BJ (cell line): ENCODE results near the gene GNPDA1. TPM values are rescaled to one million over a fixed set of nuclear protein-coding genes. Genes with fewer than 3 reads are reported as not detected.

Experiments used
- CTCF ChIA-PET: fragments of 350-600 bp; formaldehyde crosslinking; extraction: SDS; loops from one replicate; lab custom pipeline; 2021; ENCODE audit warnings: antibody characterized with exemption, inconsistent platforms; lab: Yijun Ruan, JAX
- POLR2A ChIA-PET: fragments of 300-600 bp; sonication (Branson Sonifier 250); formaldehyde crosslinking; extraction: SDS; loops from one replicate; lab custom pipeline; 2021; ENCODE audit warnings: antibody characterized with exemption; lab: Charles Lee
- DNase-seq: peaks from one replicate; pipeline ENCODE4 v3.0.0-alpha.2; 2011; ENCODE audit warnings: low read depth
- H3K27me3 ChIP-seq: 2 replicates; pipeline ENCODE4 v1.6.0; 2011; ENCODE audit warnings: low read length; ENCODE audit not compliant: control insufficient read depth, insufficient read depth
- H3K36me3 ChIP-seq: 2 replicates; pipeline ENCODE4 v1.5.1; 2011; ENCODE audit warnings: low read length; ENCODE audit not compliant: control insufficient read depth, insufficient read depth
- H3K4me3 ChIP-seq: 2 replicates; pipeline ENCODE4 v1.5.1; 2011; ENCODE audit warnings: low read depth, mild to moderate bottlenecking, control low read depth, low read length
- CTCF ChIP-seq: IDR thresholded peaks from 2 replicates; pipeline ENCODE4 v1.5.1; 2011; ENCODE audit warnings: low read depth, mild to moderate bottlenecking, control low read depth, inconsistent platforms, low read length, moderate library complexity; ENCODE audit not compliant: insufficient read depth
- polyA plus RNA-seq: library from polyadenylated mRNA; depleted of rRNA; stranded (reverse); fragments of >200 nt; gene quantifications from 2 replicates; pipeline ENCODE4 v1.2.3, GENCODE V29; 2011

Gene GNPDA1
- polyA plus RNA-seq, 1 experiment: 12.5 TPM

DNA sequence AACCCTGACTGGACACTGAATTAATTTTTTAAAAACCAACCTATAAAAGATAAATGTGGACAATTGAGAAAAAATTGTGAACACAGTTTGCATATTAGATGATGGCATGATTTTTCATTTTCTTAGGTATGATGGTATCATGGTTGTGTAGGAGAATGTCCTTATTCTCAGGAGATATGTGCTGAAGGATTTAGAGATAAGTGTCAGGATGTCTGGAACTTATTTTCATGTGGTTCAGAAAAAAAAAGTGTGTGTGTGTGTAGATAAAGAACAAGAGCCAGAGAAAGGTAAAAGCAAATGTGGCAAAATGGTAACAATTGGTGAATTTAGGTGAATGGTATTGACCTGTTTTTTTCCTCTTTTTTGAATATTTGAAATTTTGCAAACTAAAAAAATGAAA lies 4.0 kb downstream of the GNPDA1 start:
- CTCF ChIA-PET: interaction anchor here (2.7 kb wide), 1 partner anchor 134 kb away, joined by 9 read pairs; no protein-coding TSS in a partner anchor
- peaks cover 10% of the 10 kb centered on the region for H3K36me3 ChIP-seq
- TF ChIP-seq CTCF: no peak
- DNase-seq: no peak
- H3K4me3 ChIP-seq: no peak overlapping the region
- H3K27me3 ChIP-seq: no peaks in the 10 kb centered on the region
- POLR2A ChIA-PET: no interaction called here

DNA sequence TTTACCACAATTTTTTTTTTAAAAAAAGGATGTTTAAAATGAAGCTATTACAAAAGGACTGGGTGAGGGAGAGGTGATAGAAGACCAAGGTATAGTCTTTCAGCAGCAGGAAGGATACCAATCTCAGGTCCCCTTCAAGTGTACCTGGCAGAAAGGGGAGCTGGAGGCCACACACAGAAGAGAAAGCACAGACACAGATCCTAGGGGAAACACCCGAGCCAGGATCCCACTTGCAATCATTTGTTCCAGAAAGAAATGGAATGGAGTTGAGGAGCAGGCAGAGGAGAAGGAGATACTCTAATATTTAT lies 5.6 kb downstream of the GNPDA1 start:
- ChIA-PET POLR2A (no interaction called here), CTCF (interaction anchor here (0.8 to 1.2 kb wide), 2 partner anchors 14 to 136 kb away, joined by 3 to 4 read pairs; no protein-coding TSS in a partner anchor)
- no peak overlapping the region for H3K4me3 ChIP-seq
- TF ChIP-seq CTCF: no peak
- H3K27me3 ChIP-seq: no peaks in the 10 kb centered on the region
- peaks cover 14% of the 10 kb centered on the region for H3K36me3 ChIP-seq
- DNase-seq: no peak

DNA sequence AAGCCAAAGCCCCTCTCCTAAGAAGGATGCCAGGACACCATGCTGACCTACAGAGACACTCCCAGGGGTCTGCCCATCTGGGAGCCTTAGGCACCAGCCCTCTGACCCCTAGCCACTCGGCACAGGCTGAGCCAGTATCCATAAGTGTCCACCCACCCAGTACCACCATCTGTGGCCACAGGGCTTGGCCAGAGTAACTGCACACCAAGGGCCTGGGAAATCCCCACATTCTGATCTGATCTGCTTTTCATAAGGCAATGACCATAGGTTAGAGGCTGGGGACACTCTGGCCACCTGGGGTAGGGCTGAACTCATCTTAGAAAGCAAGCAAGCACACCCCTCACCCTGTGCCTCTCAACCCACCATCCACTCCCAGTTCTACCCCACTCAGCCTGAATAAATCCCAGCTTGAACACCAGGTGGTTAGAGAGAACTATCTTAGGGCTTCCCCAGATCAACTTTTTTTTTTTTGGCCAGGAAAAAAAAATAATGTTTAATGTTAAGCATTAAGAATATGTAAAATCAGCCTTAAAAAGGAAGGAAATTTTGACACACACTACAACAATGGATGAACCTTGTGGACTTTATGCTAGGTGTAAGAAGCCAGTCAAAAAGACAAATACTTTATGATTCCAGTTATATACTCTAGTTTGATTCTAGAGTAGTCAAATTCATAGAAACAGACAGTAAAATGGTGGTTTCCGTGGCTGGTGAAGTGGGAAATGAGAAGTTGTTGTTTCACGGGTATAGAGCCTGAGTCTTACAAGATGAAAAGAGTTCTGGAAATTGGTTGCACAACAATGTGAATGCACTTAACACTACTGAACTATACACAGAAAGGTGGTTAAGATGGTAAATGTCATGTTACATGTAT lies 6.2 kb downstream of the GNPDA1 start:
- ChIA-PET CTCF (interaction anchor here (1.2 kb wide), 1 partner anchor 13 kb away, joined by 3 read pairs; no protein-coding TSS in a partner anchor), POLR2A (no interaction called here)

DNA sequence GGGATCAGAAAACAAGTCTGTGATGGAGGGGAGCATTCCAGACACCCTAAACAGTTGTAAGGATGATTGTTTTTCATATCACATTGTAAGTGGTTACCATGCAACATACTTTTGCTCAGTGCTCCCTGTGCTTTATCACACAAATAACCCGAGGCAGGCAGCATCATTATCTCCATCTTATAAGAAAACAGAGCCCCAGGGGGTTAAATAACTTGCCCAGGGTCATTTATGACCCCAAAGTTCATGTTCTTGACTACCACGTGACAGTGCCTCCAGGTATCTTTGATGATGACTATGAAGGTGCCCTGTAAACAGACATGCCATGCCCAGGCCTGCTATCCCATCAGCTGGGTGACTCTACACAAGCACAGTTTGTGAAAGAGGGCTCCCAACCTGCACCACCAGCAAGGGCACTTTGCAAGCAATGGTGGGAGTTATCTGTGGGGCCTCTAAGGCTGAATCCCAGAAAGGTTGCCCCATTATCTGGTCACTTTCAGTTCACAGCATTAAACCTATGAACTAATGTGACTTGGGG lies 9.5 kb downstream of the GNPDA1 start:
- no peak overlapping the region for H3K4me3 ChIP-seq
- no peak for DNase-seq
- ChIA-PET POLR2A (no interaction called here), CTCF (interaction anchor here (0.9 to 1.9 kb wide), 2 partner anchors 9 to 142 kb away, joined by 3 to 5 read pairs; no protein-coding TSS in a partner anchor)
- H3K36me3 ChIP-seq: peaks cover 14% of the 10 kb centered on the region
- no peaks in the 10 kb centered on the region for H3K27me3 ChIP-seq
- TF ChIP-seq CTCF: no peak

More for the DNA sequence above, 6.2 kb downstream of the GNPDA1 start:
- DNase-seq: no peak
- Histone ChIP-seq H3K36me3 (peaks cover 14% of the 10 kb centered on the region), H3K4me3 (no peak overlapping the region), H3K27me3 (no peaks in the 10 kb centered on the region)
- TF ChIP-seq CTCF: no peak
